HG02678 (cell line): ENCODE measurements around the gene CD274.
"Not testable (repeated sequence)": the region's sequence is repeated elsewhere in the genome, so short reads cannot be mapped to it uniquely, and the experiment has no call there.

Experiments used
- ATAC-seq: cut with Tn5 transposase; IDR thresholded peaks from one replicate; pipeline ENCODE4 v1.9.1; 2021; ENCODE audit warnings: mild to moderate bottlenecking, moderate library complexity; ENCODE audit not compliant: unreplicated experiment

Gene CD274

GRCh38 chr9:5450359-5451091 lies at the start of gene CD274:
Gene CD274 (plus strand): TSS chr9:5450542. CDS start chr9:5456114, 5,572 bp downstream.
- ATAC-seq: peak; percentile 73

- no peak for ATAC-seq
Observed at GRCh38 chr9:5402217-5402616, 48.1 kb upstream of the CD274 start.

GRCh38 chr9:5408596-5408995 lies 41.7 kb upstream of the CD274 start:
- ATAC-seq: no peak

- no peak for ATAC-seq
Observed at GRCh38 chr9:5416953-5417352, 33.4 kb upstream of the CD274 start.

- no peak for ATAC-seq
Observed at GRCh38 chr9:5418481-5418880, 31.9 kb upstream of the CD274 start.

- no peak for ATAC-seq
Observed at GRCh38 chr9:5419987-5420386, 30.4 kb upstream of the CD274 start.

- ATAC-seq: no peak
Observed at GRCh38 chr9:5421163-5421562, 29.2 kb upstream of the CD274 start.

GRCh38 chr9:5422276-5422675 lies 28.1 kb upstream of the CD274 start:
- no peak for ATAC-seq

GRCh38 chr9:5425006-5425628 lies 25.2 kb upstream of the CD274 start:
- no peak for ATAC-seq

GRCh38 chr9:5427005-5427404 lies 23.3 kb upstream of the CD274 start:
- no peak for ATAC-seq

GRCh38 chr9:5428172-5428571 lies 22.2 kb upstream of the CD274 start:
- ATAC-seq: no peak

GRCh38 chr9:5428794-5429528 lies 21.4 kb upstream of the CD274 start:
- no peak for ATAC-seq

- ATAC-seq: no peak
Observed at GRCh38 chr9:5429873-5430564, 20.3 kb upstream of the CD274 start.

- ATAC-seq: no peak
Observed at GRCh38 chr9:5430912-5431311, 19.4 kb upstream of the CD274 start.

- ATAC-seq: not testable (repeated sequence)
Observed at GRCh38 chr9:5432890-5433289, 17.5 kb upstream of the CD274 start.

- not testable (repeated sequence) for ATAC-seq
Observed at GRCh38 chr9:5433328-5433727, 17.0 kb upstream of the CD274 start.

- ATAC-seq: not testable (repeated sequence)
Observed at GRCh38 chr9:5433841-5434810, 16.2 kb upstream of the CD274 start.

- ATAC-seq: no peak
Observed at GRCh38 chr9:5435912-5436311, 14.4 kb upstream of the CD274 start.

- no peak for ATAC-seq
Observed at GRCh38 chr9:5436441-5436840, 13.9 kb upstream of the CD274 start.
